ENCODE results near the gene VMP1. TPM values are rescaled to one million over a fixed set of nuclear protein-coding genes. Genes with fewer than 3 reads are reported as not detected.

Gene VMP1
- total and polyA plus RNA-seq, 2 of the 13 experiments (the other 11 are each of a cell fraction or from before 2014, with no cell fraction given), result 186 to 271 TPM

DNA sequence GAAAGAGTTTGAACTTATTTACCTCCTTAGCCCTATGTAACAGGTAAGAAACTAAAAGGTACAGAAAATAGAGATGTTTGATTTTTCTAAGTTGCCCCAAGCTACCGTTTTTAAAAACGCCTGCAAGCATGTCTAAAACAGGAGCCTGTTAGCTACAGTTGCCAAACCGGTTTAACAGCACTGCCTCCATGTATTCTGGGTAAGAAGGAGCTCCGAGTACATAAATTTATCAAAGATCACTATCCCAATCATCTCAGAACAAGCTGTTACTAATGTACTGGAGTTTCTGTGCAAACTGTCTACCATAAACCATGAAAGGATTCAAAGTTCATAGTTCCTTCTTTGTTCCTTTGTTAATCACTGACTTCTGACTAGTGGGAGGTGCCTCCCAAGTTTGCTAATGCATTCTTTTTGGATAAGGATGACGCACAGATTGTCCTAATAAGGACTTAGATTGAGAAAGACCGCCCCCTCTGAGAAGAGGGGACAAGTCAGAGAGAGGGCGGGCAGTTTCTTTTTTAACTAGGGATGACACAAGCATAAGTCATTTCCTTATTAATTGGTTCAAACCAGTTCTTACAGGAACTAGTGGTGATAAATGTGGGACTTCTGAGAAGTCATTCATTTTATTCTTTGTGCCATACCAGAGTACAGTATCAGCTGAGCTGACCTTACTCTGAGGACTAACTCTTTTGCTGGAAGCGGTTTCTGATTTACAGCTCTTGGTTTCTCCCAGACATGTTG lies 130.0 kb downstream of the VMP1 start (continued):
- TF ChIP-seq SRSF9 (IDR thresholded peaks at IDR 0.05; ENCODE audit: borderline replicate concordance, insufficient read depth, low read depth, low read length, poor library complexity, severe bottlenecking), result no peak
- no peak for TF ChIP-seq ZFP36L1 (CRISPR knock-in tag; IDR thresholded peaks at IDR 0.05)
- no peak for TF ChIP-seq PAWR (CRISPR knock-in tag; IDR thresholded peaks at IDR 0.05; ENCODE audit: borderline replicate concordance)
- TF ChIP-seq PCBP2 (optimal IDR thresholded peaks at IDR 0.05; ENCODE audit: low read depth, low read length, poor library complexity, severe bottlenecking), result no peak
- TF ChIP-seq, protein P1, sequence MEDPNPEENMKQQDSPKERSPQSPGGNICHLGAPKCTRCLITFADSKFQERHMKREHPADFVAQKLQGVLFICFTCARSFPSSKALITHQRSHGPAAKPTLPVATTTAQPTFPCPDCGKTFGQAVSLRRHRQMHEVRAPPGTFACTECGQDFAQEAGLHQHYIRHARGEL (CRISPR knock-in tag; IDR thresholded peaks at IDR 0.05), result no peak
- TF ChIP-seq, protein P2, sequence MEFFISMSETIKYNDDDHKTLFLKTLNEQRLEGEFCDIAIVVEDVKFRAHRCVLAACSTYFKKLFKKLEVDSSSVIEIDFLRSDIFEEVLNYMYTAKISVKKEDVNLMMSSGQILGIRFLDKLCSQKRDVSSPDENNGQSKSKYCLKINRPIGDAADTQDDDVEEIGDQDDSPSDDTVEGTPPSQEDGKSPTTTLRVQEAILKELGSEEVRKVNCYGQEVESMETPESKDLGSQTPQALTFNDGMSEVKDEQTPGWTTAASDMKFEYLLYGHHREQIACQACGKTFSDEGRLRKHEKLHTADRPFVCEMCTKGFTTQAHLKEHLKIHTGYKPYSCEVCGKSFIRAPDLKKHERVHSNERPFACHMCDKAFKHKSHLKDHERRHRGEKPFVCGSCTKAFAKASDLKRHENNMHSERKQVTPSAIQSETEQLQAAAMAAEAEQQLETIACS (CRISPR knock-in tag; IDR thresholded peaks at IDR 0.05), result no peak
- TF ChIP-seq ZFP1 (CRISPR knock-in tag; IDR thresholded peaks at IDR 0.05), result peak; percentile 84
- no peak for TF ChIP-seq ZNF841 (CRISPR knock-in tag; IDR thresholded peaks at IDR 0.05; ENCODE audit: borderline replicate concordance)
- no peak for TF ChIP-seq HHEX (CRISPR knock-in tag; IDR thresholded peaks at IDR 0.05)
- peak; percentile 61; the same call in 1 of the 2 replicates for TF ChIP-seq TBX2 (CRISPR knock-in tag; IDR thresholded peaks at IDR 0.05; ENCODE audit: borderline replicate concordance)
- TF ChIP-seq, protein P3, sequence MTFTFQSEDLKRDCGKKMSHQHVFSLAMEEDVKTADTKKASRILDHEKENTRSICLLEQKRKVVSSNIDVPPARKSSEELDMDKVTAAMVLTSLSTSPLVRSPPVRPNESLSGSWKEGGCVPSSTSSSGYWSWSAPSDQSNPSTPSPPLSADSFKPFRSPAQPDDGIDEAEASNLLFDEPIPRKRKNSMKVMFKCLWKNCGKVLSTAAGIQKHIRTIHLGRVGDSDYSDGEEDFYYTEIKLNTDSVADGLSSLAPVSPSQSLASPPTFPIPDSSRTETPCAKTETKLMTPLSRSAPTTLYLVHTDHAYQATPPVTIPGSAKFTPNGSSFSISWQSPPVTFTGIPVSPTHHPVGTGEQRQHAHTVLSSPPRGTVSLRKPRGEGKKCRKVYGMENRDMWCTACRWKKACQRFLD (CRISPR knock-in tag; IDR thresholded peaks at IDR 0.05; ENCODE audit: borderline replicate concordance), result no peak
- TF ChIP-seq TAF1 (CRISPR knock-in tag; IDR thresholded peaks at IDR 0.05), result peak; percentile 96
- 0 out of 2 replicates have a peak, but pooled peaks have one; percentile 1 for TF ChIP-seq ESRRA (CRISPR knock-in tag; IDR thresholded peaks at IDR 0.05; ENCODE audit: low read depth)
- TF ChIP-seq ZSCAN25 (CRISPR knock-in tag; IDR thresholded peaks at IDR 0.05), result 0 out of 2 replicates have a peak, but pooled peaks have one; percentile 14
- no peak for TF ChIP-seq ZNF556 (CRISPR knock-in tag; IDR thresholded peaks at IDR 0.05; ENCODE audit: borderline replicate concordance)
- no peak for TF ChIP-seq ZNF546 (CRISPR knock-in tag; conservative IDR thresholded peaks at IDR 0.05)
- TF ChIP-seq MIER2 (CRISPR knock-in tag; IDR thresholded peaks at IDR 0.05), result peak; percentile 74; the same call in 1 of the 2 replicates
- TF ChIP-seq, protein P4, sequence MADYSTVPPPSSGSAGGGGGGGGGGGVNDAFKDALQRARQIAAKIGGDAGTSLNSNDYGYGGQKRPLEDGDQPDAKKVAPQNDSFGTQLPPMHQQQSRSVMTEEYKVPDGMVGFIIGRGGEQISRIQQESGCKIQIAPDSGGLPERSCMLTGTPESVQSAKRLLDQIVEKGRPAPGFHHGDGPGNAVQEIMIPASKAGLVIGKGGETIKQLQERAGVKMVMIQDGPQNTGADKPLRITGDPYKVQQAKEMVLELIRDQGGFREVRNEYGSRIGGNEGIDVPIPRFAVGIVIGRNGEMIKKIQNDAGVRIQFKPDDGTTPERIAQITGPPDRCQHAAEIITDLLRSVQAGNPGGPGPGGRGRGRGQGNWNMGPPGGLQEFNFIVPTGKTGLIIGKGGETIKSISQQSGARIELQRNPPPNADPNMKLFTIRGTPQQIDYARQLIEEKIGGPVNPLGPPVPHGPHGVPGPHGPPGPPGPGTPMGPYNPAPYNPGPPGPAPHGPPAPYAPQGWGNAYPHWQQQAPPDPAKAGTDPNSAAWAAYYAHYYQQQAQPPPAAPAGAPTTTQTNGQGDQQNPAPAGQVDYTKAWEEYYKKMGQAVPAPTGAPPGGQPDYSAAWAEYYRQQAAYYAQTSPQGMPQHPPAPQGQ (CRISPR knock-in tag; IDR thresholded peaks at IDR 0.05; ENCODE audit: borderline replicate concordance), result no peak
- peak; percentile 90; the same call in 1 of the 2 replicates for TF ChIP-seq FOXJ3 (CRISPR knock-in tag; IDR thresholded peaks at IDR 0.05; ENCODE audit: borderline replicate concordance)
- peak; percentile 10; the same call in 1 of the 2 replicates for TF ChIP-seq STAG1 (CRISPR knock-in tag; IDR thresholded peaks at IDR 0.05)
- TF ChIP-seq, protein P5, sequence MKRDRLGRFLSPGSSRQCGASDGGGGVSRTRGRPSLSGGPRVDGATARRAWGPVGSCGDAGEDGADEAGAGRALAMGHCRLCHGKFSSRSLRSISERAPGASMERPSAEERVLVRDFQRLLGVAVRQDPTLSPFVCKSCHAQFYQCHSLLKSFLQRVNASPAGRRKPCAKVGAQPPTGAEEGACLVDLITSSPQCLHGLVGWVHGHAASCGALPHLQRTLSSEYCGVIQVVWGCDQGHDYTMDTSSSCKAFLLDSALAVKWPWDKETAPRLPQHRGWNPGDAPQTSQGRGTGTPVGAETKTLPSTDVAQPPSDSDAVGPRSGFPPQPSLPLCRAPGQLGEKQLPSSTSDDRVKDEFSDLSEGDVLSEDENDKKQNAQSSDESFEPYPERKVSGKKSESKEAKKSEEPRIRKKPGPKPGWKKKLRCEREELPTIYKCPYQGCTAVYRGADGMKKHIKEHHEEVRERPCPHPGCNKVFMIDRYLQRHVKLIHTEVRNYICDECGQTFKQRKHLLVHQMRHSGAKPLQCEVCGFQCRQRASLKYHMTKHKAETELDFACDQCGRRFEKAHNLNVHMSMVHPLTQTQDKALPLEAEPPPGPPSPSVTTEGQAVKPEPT (CRISPR knock-in tag; IDR thresholded peaks at IDR 0.05; ENCODE audit: low read depth), result no peak
- TF ChIP-seq ZNF282 (IDR thresholded peaks at IDR 0.05; ENCODE audit: partially characterized antibody), result no peak
- TF ChIP-seq ONECUT2 (CRISPR knock-in tag; IDR thresholded peaks at IDR 0.05), result no peak
- TF ChIP-seq RFX5 (IDR thresholded peaks at IDR 0.05; ENCODE audit: low read depth, low read length), result no peak
